Measurements from ENCODE around the gene MAML3.

DNA sequence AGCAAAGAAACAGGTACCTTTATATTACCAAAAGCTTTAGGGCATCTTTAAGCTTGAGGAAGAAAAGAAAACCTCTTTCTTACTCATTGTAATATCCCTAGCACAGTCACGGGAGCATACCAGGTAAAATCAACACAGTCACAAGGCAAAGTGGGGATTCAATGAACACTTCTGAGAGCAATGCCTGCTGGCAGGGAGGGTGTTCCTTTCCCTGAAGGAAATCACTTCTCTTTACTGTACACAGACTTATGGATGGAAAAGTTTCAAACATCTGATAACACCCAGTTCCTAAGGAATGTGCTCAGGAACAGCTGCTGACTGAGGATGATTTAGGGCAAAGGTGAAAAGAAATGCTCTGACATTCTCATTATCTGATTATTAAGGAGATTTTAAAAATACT lies 94.8 kb downstream of the MAML3 start:
- TF ChIP-seq EP300 (IDR thresholded peaks at IDR 0.05; ENCODE audit: low read depth) = no peak
- TF ChIP-seq, protein P1, sequence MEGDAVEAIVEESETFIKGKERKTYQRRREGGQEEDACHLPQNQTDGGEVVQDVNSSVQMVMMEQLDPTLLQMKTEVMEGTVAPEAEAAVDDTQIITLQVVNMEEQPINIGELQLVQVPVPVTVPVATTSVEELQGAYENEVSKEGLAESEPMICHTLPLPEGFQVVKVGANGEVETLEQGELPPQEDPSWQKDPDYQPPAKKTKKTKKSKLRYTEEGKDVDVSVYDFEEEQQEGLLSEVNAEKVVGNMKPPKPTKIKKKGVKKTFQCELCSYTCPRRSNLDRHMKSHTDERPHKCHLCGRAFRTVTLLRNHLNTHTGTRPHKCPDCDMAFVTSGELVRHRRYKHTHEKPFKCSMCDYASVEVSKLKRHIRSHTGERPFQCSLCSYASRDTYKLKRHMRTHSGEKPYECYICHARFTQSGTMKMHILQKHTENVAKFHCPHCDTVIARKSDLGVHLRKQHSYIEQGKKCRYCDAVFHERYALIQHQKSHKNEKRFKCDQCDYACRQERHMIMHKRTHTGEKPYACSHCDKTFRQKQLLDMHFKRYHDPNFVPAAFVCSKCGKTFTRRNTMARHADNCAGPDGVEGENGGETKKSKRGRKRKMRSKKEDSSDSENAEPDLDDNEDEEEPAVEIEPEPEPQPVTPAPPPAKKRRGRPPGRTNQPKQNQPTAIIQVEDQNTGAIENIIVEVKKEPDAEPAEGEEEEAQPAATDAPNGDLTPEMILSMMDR (IDR thresholded peaks at IDR 0.05) = no peak

Data from transverse colon (tissue), 3 donors.